ENCODE data around the gene IRS2. TPM values are rescaled to one million over a fixed set of nuclear protein-coding genes. Genes with fewer than 3 reads are reported as not detected.

The IRS2 gene
- total RNA-seq, 1 experiment from 2014 or later = 9.2 TPM

GRCh38 chr13:109782066-109782822 is 4.1 kb downstream of the IRS2 start:
- Histone ChIP-seq H4K20me1 (ENCODE audit: insufficient read depth) (no peaks in the 10 kb centered on the region), H3K4me2 (ENCODE audit: low read length) (no peak overlapping the region), H3K9me3 (ENCODE audit: control insufficient read depth in 1 of 2, insufficient read depth in 1 of 2, low read depth in 1 of 2, low read length in 2 of 2) (no peaks in the 10 kb centered on the region), H3K79me2 (ENCODE audit: insufficient read depth, low read length) (peaks cover 44% of the 10 kb centered on the region; the same call in 1 of the 2 replicates), H3K4me1 (ENCODE audit: control insufficient read depth in 1 of 2, insufficient read depth in 2 of 2, low read length in 2 of 2) (peaks cover 4 to 27% of the 10 kb centered on the region in 2 experiments; a peak in 3 of 4 replicates), H3K9ac (ENCODE audit: low read length) (no peak overlapping the region), H3K27ac (ENCODE audit: low read depth, low read length) (no peak overlapping the region), H3K9me2 (ENCODE audit: insufficient read depth) (no peaks in the 10 kb centered on the region), H3K27me3 (ENCODE audit: insufficient read depth, low read length) (no peaks in the 10 kb centered on the region), H3K36me3 (ENCODE audit: control insufficient read depth in 1 of 2, insufficient read depth in 2 of 2, low read length in 2 of 2) (0 out of 4 replicates have a peak, but pooled peaks cover 0 to 2% of the 10 kb centered on the region in 2 experiments), H3K4me3 (replicated peaks in 1 of 2; ENCODE audit: low read depth in 1 of 2, low read length in 2 of 2) (no peak overlapping the region), H2AFZ (ENCODE audit: low read depth, low read length, poor library complexity, severe bottlenecking) (no peak overlapping the region)
- no peak for ATAC-seq
- ChIA-PET POLR2A (no interaction called here), RAD21 (ENCODE audit: low non-redundant PET in 1 of 2, low total read pairs in 2 of 2, uncharacterized antibody in 2 of 2, unreplicated experiment in 2 of 2) (no interaction called here), CTCF (no interaction called here)
- TF ChIP-seq POLR2A (IDR thresholded peaks at IDR 0.05; ENCODE audit: borderline replicate concordance, extremely low read depth, insufficient read depth, insufficient read length) = no peak
- TF ChIP-seq JUND (IDR thresholded peaks at IDR 0.05) = no peak
- TF ChIP-seq, protein P1, sequence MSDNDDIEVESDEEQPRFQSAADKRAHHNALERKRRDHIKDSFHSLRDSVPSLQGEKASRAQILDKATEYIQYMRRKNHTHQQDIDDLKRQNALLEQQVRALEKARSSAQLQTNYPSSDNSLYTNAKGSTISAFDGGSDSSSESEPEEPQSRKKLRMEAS (IDR thresholded peaks at IDR 0.05) = no peak
- TF ChIP-seq EZH2phosphoT487 (IDR thresholded peaks at IDR 0.05; ENCODE audit: borderline replicate concordance) = no peak
- no peak for TF ChIP-seq FOSL1 (IDR thresholded peaks at IDR 0.05; ENCODE audit: low read depth)
- TF ChIP-seq SP1 (IDR thresholded peaks at IDR 0.05; ENCODE audit: low read depth) = no peak
- no peak for TF ChIP-seq ZNF274 (IDR thresholded peaks at IDR 0.05; ENCODE audit: low read depth, low read length)
- TF ChIP-seq EGR1 (IDR thresholded peaks at IDR 0.05; ENCODE audit: low read depth) = no peak
- TF ChIP-seq EZH2 (IDR thresholded peaks at IDR 0.05) = no peak
- TF ChIP-seq CTCF (IDR thresholded peaks at IDR 0.05 in 2 of 3, conservative IDR thresholded peaks at IDR 0.05 in 1 of 3; ENCODE audit: borderline replicate concordance in 1 of 3, insufficient read depth in 1 of 3, low read depth in 2 of 3, low read length in 2 of 3) = no peak
- intact Hi-C loops (cut with micrococcal nuclease) = no loop called here
- BruUV-seq (replicated peaks) = no TSS peak
- no peak for DNase-seq (ENCODE audit: low read depth, low spot score)
